LNCaP clone FGC (cell line): ENCODE results near the gene NTRK2.

Experiments used
- DNase-seq: peaks from one replicate; pipeline ENCODE4 v3.0.0-alpha.2; 2011; ENCODE audit warnings: low read depth
- H3K4me3 ChIP-seq: 2 replicates; pipeline ENCODE4 v1.5.1; 2011; ENCODE audit warnings: mild to moderate bottlenecking, low read depth, low read length, control low read depth
- TF ChIP-seq, protein P1 (sequence below): IDR thresholded peaks from 2 replicates; pipeline ENCODE4 v1.5.1; 2012; ENCODE audit warnings: mild to moderate bottlenecking; ENCODE audit not compliant: control insufficient read depth, insufficient read depth; ENCODE audit errors: extremely low read depth

Gene NTRK2

DNA sequence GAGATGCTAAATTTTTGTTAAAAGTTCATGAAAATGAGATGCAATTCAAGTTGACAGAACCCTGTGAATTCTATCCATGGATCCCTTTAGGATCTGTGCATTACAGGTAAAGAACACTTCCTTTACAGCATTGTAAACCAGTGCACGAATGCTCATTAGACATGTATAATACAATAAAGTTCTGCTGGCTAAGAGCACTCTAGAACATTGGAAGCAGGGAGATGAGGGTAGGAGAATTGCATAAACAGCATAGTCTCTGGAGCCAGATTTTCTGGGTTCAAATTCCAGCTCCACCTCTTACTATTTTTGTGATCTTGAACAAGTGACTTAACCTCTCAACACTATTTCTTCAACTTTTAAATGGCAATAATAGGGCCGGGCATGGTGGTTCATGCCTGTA is 300.2 kb downstream of the NTRK2 start:
- no peak overlapping the region for H3K4me3 ChIP-seq
- TF ChIP-seq, protein P1, sequence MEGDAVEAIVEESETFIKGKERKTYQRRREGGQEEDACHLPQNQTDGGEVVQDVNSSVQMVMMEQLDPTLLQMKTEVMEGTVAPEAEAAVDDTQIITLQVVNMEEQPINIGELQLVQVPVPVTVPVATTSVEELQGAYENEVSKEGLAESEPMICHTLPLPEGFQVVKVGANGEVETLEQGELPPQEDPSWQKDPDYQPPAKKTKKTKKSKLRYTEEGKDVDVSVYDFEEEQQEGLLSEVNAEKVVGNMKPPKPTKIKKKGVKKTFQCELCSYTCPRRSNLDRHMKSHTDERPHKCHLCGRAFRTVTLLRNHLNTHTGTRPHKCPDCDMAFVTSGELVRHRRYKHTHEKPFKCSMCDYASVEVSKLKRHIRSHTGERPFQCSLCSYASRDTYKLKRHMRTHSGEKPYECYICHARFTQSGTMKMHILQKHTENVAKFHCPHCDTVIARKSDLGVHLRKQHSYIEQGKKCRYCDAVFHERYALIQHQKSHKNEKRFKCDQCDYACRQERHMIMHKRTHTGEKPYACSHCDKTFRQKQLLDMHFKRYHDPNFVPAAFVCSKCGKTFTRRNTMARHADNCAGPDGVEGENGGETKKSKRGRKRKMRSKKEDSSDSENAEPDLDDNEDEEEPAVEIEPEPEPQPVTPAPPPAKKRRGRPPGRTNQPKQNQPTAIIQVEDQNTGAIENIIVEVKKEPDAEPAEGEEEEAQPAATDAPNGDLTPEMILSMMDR = no peak
- DNase-seq = no peak

DNA sequence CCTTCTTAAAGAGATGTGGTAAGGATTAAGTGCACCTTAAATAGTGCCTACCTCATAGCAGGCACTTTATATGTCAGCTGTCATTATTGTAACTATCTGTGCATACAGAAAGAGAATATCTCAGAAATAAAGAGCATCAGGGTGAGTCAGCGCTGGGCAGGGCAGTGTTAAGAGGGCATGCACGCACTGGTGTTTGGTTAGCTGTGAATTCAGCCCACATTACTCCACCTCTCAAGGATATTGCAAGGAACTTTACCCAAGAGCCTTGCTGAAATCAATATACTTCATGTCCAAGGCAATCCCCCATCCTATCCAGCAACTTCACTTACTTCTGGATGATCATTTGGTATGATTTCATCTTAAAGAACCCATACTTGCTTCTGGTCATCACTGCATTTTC is 300.9 kb downstream of the NTRK2 start:
- DNase-seq = no peak
- TF ChIP-seq, protein P1 = no peak
- no peak overlapping the region for H3K4me3 ChIP-seq

DNA sequence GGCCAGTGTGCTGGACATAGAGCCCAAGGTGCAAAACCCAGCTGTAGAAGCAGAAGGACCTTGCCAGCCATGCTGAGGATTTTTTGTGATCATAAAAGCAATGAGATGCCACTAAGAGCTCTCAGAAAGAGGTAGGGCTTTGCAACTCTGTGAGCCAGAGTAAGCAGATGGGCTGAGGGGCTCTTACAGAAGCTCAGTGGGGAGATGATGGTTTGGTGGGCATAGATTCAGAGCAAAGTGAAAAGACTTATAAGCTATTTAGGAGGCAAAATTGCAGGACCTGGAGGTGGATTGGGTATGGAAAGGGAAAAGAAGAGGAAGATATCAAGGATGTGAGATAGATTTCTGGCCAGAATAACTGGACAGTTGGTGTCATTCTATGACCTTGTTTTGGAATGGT is 302.0 kb downstream of the NTRK2 start:
- no peak for DNase-seq
- TF ChIP-seq, protein P1 = no peak

DNA sequence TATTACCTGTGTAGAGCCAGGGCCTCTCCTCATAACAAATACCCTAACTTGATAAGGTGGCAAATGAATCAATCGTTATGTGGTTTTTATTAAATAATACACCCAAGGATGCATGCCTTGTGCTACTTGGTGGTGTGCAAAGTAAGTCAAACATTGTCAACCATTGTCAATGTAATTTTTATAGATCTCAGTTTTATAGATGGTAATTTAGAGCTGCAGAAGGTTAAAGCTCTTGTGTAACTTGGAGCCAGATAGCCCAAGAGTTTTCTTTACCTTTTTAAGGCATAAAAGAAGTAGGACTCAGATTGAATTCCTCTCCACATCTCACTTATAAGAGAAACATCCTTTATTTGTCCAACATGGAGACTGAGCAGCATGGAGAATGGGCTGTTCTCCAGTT is 304.7 kb downstream of the NTRK2 start:
- no peak overlapping the region for H3K4me3 ChIP-seq
- DNase-seq = no peak
- TF ChIP-seq, protein P1 = no peak

More for the DNA sequence above, 302.0 kb downstream of the NTRK2 start:
- no peak overlapping the region for H3K4me3 ChIP-seq

DNA sequence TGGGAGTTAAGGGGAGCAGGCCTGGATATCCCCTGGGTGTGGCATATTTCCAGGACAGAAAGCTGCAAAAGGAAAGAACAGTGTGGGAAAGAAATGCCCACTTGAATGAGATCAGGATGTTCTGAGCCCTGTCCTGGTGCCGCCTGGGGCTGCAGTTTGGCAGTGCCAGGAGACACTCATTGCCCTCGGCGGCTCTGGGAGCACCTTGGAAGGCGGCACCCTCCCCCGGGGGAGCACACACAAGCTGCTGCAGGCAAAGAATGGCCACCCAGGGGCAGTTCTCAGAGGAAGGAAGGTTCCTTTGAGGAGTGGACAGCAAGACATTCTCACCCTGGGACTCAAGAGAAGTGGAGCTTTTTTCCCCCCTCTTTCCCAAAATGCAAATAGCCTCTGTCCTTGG is 305.3 kb downstream of the NTRK2 start:
- DNase-seq = no peak
- H3K4me3 ChIP-seq = no peak overlapping the region
- TF ChIP-seq, protein P1 = no peak

DNA sequence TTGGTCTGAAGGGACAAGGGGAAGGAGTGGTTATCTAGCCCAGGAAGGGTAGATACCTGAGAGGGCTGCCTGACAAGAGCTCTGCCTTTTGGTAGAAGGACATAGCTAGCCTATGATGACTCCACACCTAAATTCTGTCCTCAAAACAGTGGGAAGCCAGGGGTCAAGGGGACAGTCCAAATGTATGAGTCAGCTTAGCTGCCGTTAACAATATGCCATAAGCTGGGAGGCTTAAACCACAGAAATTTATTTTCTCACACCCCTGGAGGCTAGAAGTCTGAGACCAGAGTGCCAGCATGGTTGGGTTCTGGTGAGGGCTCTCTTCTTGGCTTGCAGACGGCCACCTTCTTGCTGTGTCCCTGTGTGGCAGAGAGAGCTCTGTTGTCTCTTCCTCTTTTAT is 306.4 kb downstream of the NTRK2 start:
- no peak overlapping the region for H3K4me3 ChIP-seq
- TF ChIP-seq, protein P1 = no peak
- DNase-seq = no peak

DNA sequence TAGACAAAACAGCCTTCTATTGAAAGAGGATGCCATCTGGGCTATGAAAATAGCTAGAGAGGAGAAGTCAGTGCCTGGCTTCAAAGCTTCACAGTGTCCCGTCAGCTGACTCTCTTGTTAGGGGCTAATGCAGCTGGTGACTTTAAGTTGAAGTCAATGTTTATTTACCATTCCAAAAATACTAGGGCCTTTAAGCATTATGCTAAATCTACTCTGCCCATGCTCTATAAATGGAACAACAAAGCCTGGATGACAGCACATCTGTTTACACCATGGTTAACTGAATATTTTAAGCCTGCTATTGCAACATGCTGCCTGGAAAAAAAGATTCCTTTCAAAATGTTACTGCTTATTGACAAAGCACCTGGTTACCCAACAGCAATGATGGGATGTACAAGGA is 309.1 kb downstream of the NTRK2 start:
- H3K4me3 ChIP-seq = no peak overlapping the region
- DNase-seq = no peak
- TF ChIP-seq, protein P1 = no peak
